ACC112 (cell line): ENCODE measurements around the gene MYCN.
"Not testable (repeated sequence)": the region's sequence is repeated elsewhere in the genome, so short reads cannot be mapped to it uniquely, and the experiment has no call there.

Experiments used
- H2AFZ ChIP-seq: fragments of 200-600 bp; sonication (generic); one replicate; pipeline ENCODE4 v1.6.0; 2017; ENCODE audit warnings: antibody characterized with exemption, low read length; ENCODE audit not compliant: unreplicated experiment
- H3K27ac ChIP-seq: fragments of 200-600 bp; sonication (generic); 2 replicates; pipeline ENCODE4 v1.5.1; 2014; ENCODE audit warnings: low read depth, mild to moderate bottlenecking, antibody characterized with exemption, low read length, moderate library complexity
- H3K27me3 ChIP-seq: fragments of 200-600 bp; sonication (generic); 2 replicates; pipeline ENCODE4 v1.6.1; 2014; ENCODE audit warnings: mild to moderate bottlenecking, antibody characterized with exemption, low read length, moderate library complexity, mixed read lengths; ENCODE audit not compliant: insufficient read depth
- H3K36me3 ChIP-seq: fragments of 200-600 bp; sonication (generic); 2 replicates; pipeline ENCODE4 v1.6.1; 2016; ENCODE audit warnings: mild to moderate bottlenecking, antibody characterized with exemption, low read length, moderate library complexity, mixed read lengths; ENCODE audit not compliant: insufficient read depth
- H3K4me1 ChIP-seq: fragments of 200-600 bp; sonication (generic); one replicate; pipeline ENCODE4 v1.6.1; 2016; ENCODE audit warnings: low read length, mixed read lengths; ENCODE audit not compliant: insufficient read depth, unreplicated experiment, control insufficient read depth
- H3K4me3 ChIP-seq: fragments of 200-600 bp; sonication (generic); 2 replicates; pipeline ENCODE4 v1.5.1; 2014; ENCODE audit warnings: mild to moderate bottlenecking, low read depth, low read length
- H3K79me2 ChIP-seq: fragments of 200-600 bp; sonication (generic); one replicate; pipeline ENCODE4 v1.6.0; 2016; ENCODE audit warnings: low read length; ENCODE audit not compliant: control insufficient read depth, unreplicated experiment, insufficient read depth

The MYCN gene

GRCh38 chr2:15909157-15909556 is 31.2 kb upstream of the MYCN start:
- no peak overlapping the region for H2AFZ ChIP-seq
- no peaks in the 10 kb centered on the region for H3K36me3 ChIP-seq
- no peak overlapping the region for H3K27ac ChIP-seq
- no peak overlapping the region for H3K4me3 ChIP-seq
- H3K27me3 ChIP-seq: no peaks in the 10 kb centered on the region
- no peaks in the 10 kb centered on the region for H3K4me1 ChIP-seq
- H3K79me2 ChIP-seq: no peaks in the 10 kb centered on the region

GRCh38 chr2:15909736-15910135 is 30.6 kb upstream of the MYCN start:
- H3K4me3 ChIP-seq: no peak overlapping the region
- H2AFZ ChIP-seq: no peak overlapping the region
- H3K36me3 ChIP-seq: no peaks in the 10 kb centered on the region
- no peaks in the 10 kb centered on the region for H3K79me2 ChIP-seq
- H3K27me3 ChIP-seq: no peaks in the 10 kb centered on the region
- no peak overlapping the region for H3K27ac ChIP-seq
- H3K4me1 ChIP-seq: no peaks in the 10 kb centered on the region

- not testable (repeated sequence) for H3K27ac ChIP-seq
These were observed 29.1 kb upstream of the MYCN start for GRCh38 chr2:15911270-15911669.

GRCh38 chr2:15911686-15912085 is 28.7 kb upstream of the MYCN start:
- H3K4me3 ChIP-seq: no peak overlapping the region
- no peak overlapping the region for H2AFZ ChIP-seq
- H3K36me3 ChIP-seq: no peaks in the 10 kb centered on the region
- H3K27me3 ChIP-seq: no peaks in the 10 kb centered on the region
- no peak overlapping the region for H3K27ac ChIP-seq
- no peaks in the 10 kb centered on the region for H3K79me2 ChIP-seq
- no peaks in the 10 kb centered on the region for H3K4me1 ChIP-seq

More at GRCh38 chr2:15911270-15911669, 29.1 kb upstream of the MYCN start:
- not testable (repeated sequence) for H2AFZ ChIP-seq, H3K4me3 ChIP-seq, H3K79me2 ChIP-seq, H3K27me3 ChIP-seq, H3K36me3 ChIP-seq, H3K4me1 ChIP-seq

- Histone ChIP-seq H3K4me3 (no peak overlapping the region), H3K4me1 (no peaks in the 10 kb centered on the region), H3K79me2 (no peaks in the 10 kb centered on the region), H3K27ac (no peak overlapping the region), H3K27me3 (no peaks in the 10 kb centered on the region), H2AFZ (no peak overlapping the region), H3K36me3 (no peaks in the 10 kb centered on the region)
These were observed 28.1 kb upstream of the MYCN start for GRCh38 chr2:15912203-15912602.

GRCh38 chr2:15913146-15913545 is 27.2 kb upstream of the MYCN start:
- Histone ChIP-seq H3K4me3 (no peak overlapping the region), H2AFZ (no peak overlapping the region), H3K27ac (no peak overlapping the region), H3K79me2 (no peaks in the 10 kb centered on the region), H3K27me3 (no peaks in the 10 kb centered on the region), H3K36me3 (no peaks in the 10 kb centered on the region), H3K4me1 (no peaks in the 10 kb centered on the region)

- no peak overlapping the region for H2AFZ ChIP-seq
- no peaks in the 10 kb centered on the region for H3K36me3 ChIP-seq
- H3K79me2 ChIP-seq: no peaks in the 10 kb centered on the region
- H3K27me3 ChIP-seq: no peaks in the 10 kb centered on the region
- no peak overlapping the region for H3K27ac ChIP-seq
- H3K4me3 ChIP-seq: no peak overlapping the region
- H3K4me1 ChIP-seq: no peaks in the 10 kb centered on the region
These were observed 25.6 kb upstream of the MYCN start for GRCh38 chr2:15914596-15915385.

GRCh38 chr2:15915546-15915945 is 24.8 kb upstream of the MYCN start:
- not testable (repeated sequence) for H3K4me1 ChIP-seq, H3K4me3 ChIP-seq, H3K79me2 ChIP-seq, H2AFZ ChIP-seq, H3K36me3 ChIP-seq, H3K27me3 ChIP-seq, H3K27ac ChIP-seq

GRCh38 chr2:15916336-15916735 is 24.0 kb upstream of the MYCN start:
- H3K36me3 ChIP-seq: no peaks in the 10 kb centered on the region
- no peaks in the 10 kb centered on the region for H3K27me3 ChIP-seq
- H2AFZ ChIP-seq: no peak overlapping the region
- no peak overlapping the region for H3K27ac ChIP-seq
- no peaks in the 10 kb centered on the region for H3K4me1 ChIP-seq
- H3K4me3 ChIP-seq: no peak overlapping the region
- no peaks in the 10 kb centered on the region for H3K79me2 ChIP-seq

GRCh38 chr2:15918761-15919356 is 21.5 kb upstream of the MYCN start:
- H3K27ac ChIP-seq: no peak overlapping the region

GRCh38 chr2:15919716-15920434 is 20.5 kb upstream of the MYCN start:
- Histone ChIP-seq H3K27ac (no peak overlapping the region), H3K36me3 (no peaks in the 10 kb centered on the region), H3K79me2 (no peaks in the 10 kb centered on the region), H3K27me3 (no peaks in the 10 kb centered on the region), H3K4me3 (no peak overlapping the region), H3K4me1 (no peaks in the 10 kb centered on the region), H2AFZ (no peak overlapping the region)

More at GRCh38 chr2:15918761-15919356, 21.5 kb upstream of the MYCN start:
- Histone ChIP-seq H3K36me3 (no peaks in the 10 kb centered on the region), H3K27me3 (no peaks in the 10 kb centered on the region), H2AFZ (no peak overlapping the region), H3K79me2 (no peaks in the 10 kb centered on the region), H3K4me1 (no peaks in the 10 kb centered on the region), H3K4me3 (no peak overlapping the region)
